Measurements from ENCODE around the gene LCN15. TPM values are rescaled to one million over a fixed set of nuclear protein-coding genes. Genes with fewer than 3 reads are reported as not detected.
"Not testable (repeated sequence)": the region's sequence is repeated elsewhere in the genome, so short reads cannot be mapped to it uniquely, and the experiment has no call there.

LCN15 gene
- total and polyA plus RNA-seq, 9 donors = not detected

- Histone ChIP-seq H3K9me3 (no peaks in the 10 kb centered on the region), H3K4me3 (no peak overlapping the region), H3K36me3 (no peaks in the 10 kb centered on the region), H3K27me3 (no peaks in the 10 kb centered on the region), H3K4me1 (ENCODE audit: insufficient read depth) (peaks cover 2% of the 10 kb centered on the region), H3K27ac (no peak overlapping the region)
- WGBS, 3 donors = 58 to 65% (median 61%) methylated on average over 3 of the region's 3 CpGs
- no peak for DNase-seq
- TF ChIP-seq EP300 (IDR thresholded peaks at IDR 0.05) = no peak
- TF ChIP-seq, protein P1, sequence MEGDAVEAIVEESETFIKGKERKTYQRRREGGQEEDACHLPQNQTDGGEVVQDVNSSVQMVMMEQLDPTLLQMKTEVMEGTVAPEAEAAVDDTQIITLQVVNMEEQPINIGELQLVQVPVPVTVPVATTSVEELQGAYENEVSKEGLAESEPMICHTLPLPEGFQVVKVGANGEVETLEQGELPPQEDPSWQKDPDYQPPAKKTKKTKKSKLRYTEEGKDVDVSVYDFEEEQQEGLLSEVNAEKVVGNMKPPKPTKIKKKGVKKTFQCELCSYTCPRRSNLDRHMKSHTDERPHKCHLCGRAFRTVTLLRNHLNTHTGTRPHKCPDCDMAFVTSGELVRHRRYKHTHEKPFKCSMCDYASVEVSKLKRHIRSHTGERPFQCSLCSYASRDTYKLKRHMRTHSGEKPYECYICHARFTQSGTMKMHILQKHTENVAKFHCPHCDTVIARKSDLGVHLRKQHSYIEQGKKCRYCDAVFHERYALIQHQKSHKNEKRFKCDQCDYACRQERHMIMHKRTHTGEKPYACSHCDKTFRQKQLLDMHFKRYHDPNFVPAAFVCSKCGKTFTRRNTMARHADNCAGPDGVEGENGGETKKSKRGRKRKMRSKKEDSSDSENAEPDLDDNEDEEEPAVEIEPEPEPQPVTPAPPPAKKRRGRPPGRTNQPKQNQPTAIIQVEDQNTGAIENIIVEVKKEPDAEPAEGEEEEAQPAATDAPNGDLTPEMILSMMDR (IDR thresholded peaks at IDR 0.05) = no peak
- intact Hi-C loops (cut with DNase I) = loop anchor here in 1 of 4 donors (5.0 kb wide), 1 partner anchor 615 kb away; no protein-coding TSS in a partner anchor
Observed at GRCh38 chr9:136771907-136772415, 7.6 kb upstream of the LCN15 start.

GRCh38 chr9:136769710-136770191 lies 5.4 kb upstream of the LCN15 start:
- peaks cover 2% of the 10 kb centered on the region for H3K4me1 ChIP-seq (ENCODE audit: insufficient read depth)
- no peaks in the 10 kb centered on the region for H3K27me3 ChIP-seq
- H3K27ac ChIP-seq = no peak overlapping the region
- DNase-seq = peak in 2 of 5 donors; percentile 21 to 55
- H3K36me3 ChIP-seq = no peaks in the 10 kb centered on the region
- no peak for TF ChIP-seq POLR2A (IDR thresholded peaks at IDR 0.05)
- no peak for TF ChIP-seq EP300 (IDR thresholded peaks at IDR 0.05)
- TF ChIP-seq, protein P1 (IDR thresholded peaks at IDR 0.05) = no peak
- no peak overlapping the region for H3K4me3 ChIP-seq
- intact Hi-C loops (cut with DNase I) = loop anchor here in 1 of 4 donors (5.0 kb wide), 1 partner anchor 618 kb away; no protein-coding TSS in a partner anchor
- H3K9me3 ChIP-seq = no peaks in the 10 kb centered on the region
- WGBS, 3 donors = 4 to 12% (median 9%) methylated on average over 13 to 16 of the region's 16 CpGs

- WGBS, 3 donors = 19 to 21% (median 19%) methylated on average over 15 to 18 of the region's 18 CpGs
- DNase-seq = peak in 2 of 5 donors; percentile 38 to 43
Observed at GRCh38 chr9:136766410-136767120, 2.2 kb upstream of the LCN15 start.

DNA sequence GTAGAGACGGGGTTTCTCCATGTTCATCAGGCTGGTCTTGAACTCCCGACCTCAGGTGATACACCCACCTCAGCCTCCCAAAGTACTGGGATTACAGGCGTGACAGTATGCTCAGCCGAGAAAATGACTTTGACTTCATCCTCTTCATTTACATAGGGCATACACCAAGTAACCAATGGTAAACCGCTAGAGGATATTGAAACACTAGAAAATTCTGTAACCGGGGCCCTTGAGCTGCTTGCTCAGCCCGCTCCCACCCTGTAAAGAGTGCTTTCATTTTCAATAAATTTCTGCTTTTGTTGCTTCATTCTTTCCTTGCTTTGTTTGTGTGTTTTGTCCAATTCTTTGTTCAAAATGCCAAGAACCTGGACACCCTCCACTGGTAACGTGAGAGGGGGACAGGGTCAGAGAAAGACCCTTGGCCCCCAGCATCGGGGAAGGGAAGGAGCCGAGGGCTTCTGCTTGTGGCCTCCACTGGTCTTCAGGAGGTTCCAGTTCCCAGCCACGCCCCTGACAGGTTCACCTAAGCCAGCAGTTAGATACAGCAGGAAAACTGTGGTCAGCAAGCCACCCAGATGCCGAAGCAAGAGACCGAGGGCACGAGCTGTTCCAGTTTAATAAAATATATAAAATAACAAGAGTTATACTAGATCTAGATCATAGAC lies 1.6 kb upstream of the LCN15 start:
- H3K9me3 ChIP-seq; H3K4me1 ChIP-seq (ENCODE audit: insufficient read depth); H3K4me3 ChIP-seq; H3K36me3 ChIP-seq; intact Hi-C loops (cut with DNase I); H3K27me3 ChIP-seq; H3K27ac ChIP-seq: not testable (repeated sequence)
- peak in 1 of 5 donors; percentile 19 for DNase-seq
- WGBS, 3 donors = 59 to 66% (median 65%) methylated on average over 14 of the region's 14 CpGs

More at GRCh38 chr9:136766410-136767120, 2.2 kb upstream of the LCN15 start:
- H3K36me3 ChIP-seq; H3K4me3 ChIP-seq; H3K9me3 ChIP-seq; intact Hi-C loops (cut with DNase I); H3K27ac ChIP-seq; H3K27me3 ChIP-seq; H3K4me1 ChIP-seq (ENCODE audit: insufficient read depth): not testable (repeated sequence)

GRCh38 chr9:136765041-136765440 lies 723 bp upstream of the LCN15 start:
- peak in 1 of 5 donors; percentile 31 for DNase-seq

More at GRCh38 chr9:136765041-136765440, 723 bp upstream of the LCN15 start:
- TF ChIP-seq EP300 (IDR thresholded peaks at IDR 0.05) (no peak), POLR2A (IDR thresholded peaks at IDR 0.05) (no peak)
- TF ChIP-seq, protein P1 (IDR thresholded peaks at IDR 0.05) = no peak
- H3K4me3 ChIP-seq = no peak overlapping the region
- intact Hi-C loops (cut with DNase I) = no loop called here
- H3K27me3 ChIP-seq = no peaks in the 10 kb centered on the region
- H3K9me3 ChIP-seq = no peaks in the 10 kb centered on the region
- no peaks in the 10 kb centered on the region for H3K36me3 ChIP-seq
- H3K4me1 ChIP-seq (ENCODE audit: insufficient read depth) = peaks cover 2% of the 10 kb centered on the region
- 80 to 91% (median 88%) methylated on average over 7 to 14 of the region's 14 CpGs for WGBS, 3 donors
- no peak overlapping the region for H3K27ac ChIP-seq

All from ovary (tissue), 9 donors.